Endothelial cell of umbilical vein (primary cell): Measurements from ENCODE around the gene PANX2. TPM values are rescaled to one million over a fixed set of nuclear protein-coding genes. Genes with fewer than 3 reads are reported as not detected.

ENCODE experiments used
- BruUV-seq: library from RNA; stranded (reverse); fragments of 400-500 nt; replicated peaks from 2 replicates; lab custom pipeline; 2021; lab: Mats Ljungman, UMichigan
- CTCF ChIA-PET: fragments of 300-600, 350-600 bp; sonication (Branson Sonifier 250); formaldehyde crosslinking; loops from one replicate; lab custom pipeline; 2021; ENCODE audit warnings: antibody characterized with exemption, inconsistent platforms; lab: Charles Lee
- POLR2A ChIA-PET: fragments of 300-600, 350-600 bp; sonication (Branson Sonifier 250); formaldehyde crosslinking; loops from one replicate; lab custom pipeline; 2021; ENCODE audit warnings: antibody characterized with exemption, inconsistent platforms; lab: Charles Lee
- DNase-seq: peaks from one replicate; pipeline ENCODE4 v3.0.0-alpha.2; 2011; ENCODE audit warnings: low read depth, low spot score
- FAIRE-seq: peaks from 2 replicates; lab custom pipeline; 2011; peaks lifted over from hg19 to GRCh38; lab: Jason Lieb, UNC
- H2AFZ ChIP-seq: 2 replicates; pipeline ENCODE4 v1.6.0; 2012; ENCODE audit warnings: low read depth, low read length, control low read depth, inconsistent platforms
- H3K27ac ChIP-seq: 2 replicates; pipeline ENCODE4 v1.5.1; 2011; ENCODE audit warnings: low read depth, mild to moderate bottlenecking, control low read depth, low read length, moderate library complexity; ENCODE audit not compliant: insufficient read depth
- H3K27me3 ChIP-seq, 2 experiments: 2 replicates each; pipeline versions ENCODE4 v1.6.0 to v1.6.1; 2011; ENCODE audit warnings: low read length in 2 of 2, mixed read lengths in 1 of 2; ENCODE audit not compliant: control insufficient read depth in 2 of 2, insufficient read depth in 2 of 2
- H3K36me3 ChIP-seq, 2 experiments: 2 replicates in 1 of 2; 3 replicates in 1 of 2; pipeline ENCODE4 v1.5.1; 2011; ENCODE audit warnings: low read length in 2 of 2, mild to moderate bottlenecking in 1 of 2, moderate library complexity in 1 of 2; ENCODE audit not compliant: control insufficient read depth in 2 of 2, insufficient read depth in 2 of 2; ENCODE audit errors: extremely low read depth in 1 of 2
- H3K4me1 ChIP-seq: 3 replicates; pipeline ENCODE4 v1.5.1; 2011; ENCODE audit warnings: mild to moderate bottlenecking, low read length; ENCODE audit not compliant: control insufficient read depth, insufficient read depth; ENCODE audit errors: extremely low read depth
- H3K4me2 ChIP-seq: 2 replicates; pipeline ENCODE4 v1.6.1; 2011; ENCODE audit warnings: low read length, control low read depth, mixed read lengths; ENCODE audit not compliant: insufficient read depth
- H3K4me3 ChIP-seq, 3 experiments: fragments of 200-600 bp in 1 of 3; sonication (generic), shearing (Covaris generic) in 1 of 3; replicated peaks in 1 of 3; 2 replicates each; pipeline ENCODE4 v1.5.1; 2011 to 2016; ENCODE audit warnings: control low read depth in 3 of 3, low read length in 3 of 3, mild to moderate bottlenecking in 2 of 3, inconsistent platforms in 1 of 3, low read depth in 1 of 3, moderate library complexity in 1 of 3; ENCODE audit not compliant: insufficient read depth in 1 of 3
- H3K79me2 ChIP-seq: 2 replicates; pipeline ENCODE4 v1.6.0; 2012; ENCODE audit warnings: low read length, inconsistent platforms; ENCODE audit not compliant: control insufficient read depth, insufficient read depth
- H3K9ac ChIP-seq: replicated peaks from 2 replicates; pipeline ENCODE3; 2011; ENCODE audit warnings: low read length, control low read depth; ENCODE audit not compliant: insufficient read depth; ENCODE audit errors: extremely low read depth
- H3K9me1 ChIP-seq: replicated peaks from 3 replicates; pipeline ENCODE4 v1.6.0; 2011; ENCODE audit warnings: mild to moderate bottlenecking, low read length; ENCODE audit not compliant: control insufficient read depth, insufficient read depth; ENCODE audit errors: extremely low read depth
- H3K9me3 ChIP-seq: replicated peaks from 2 replicates; pipeline ENCODE4 v1.5.1; 2012; ENCODE audit warnings: low read length, inconsistent platforms; ENCODE audit not compliant: control insufficient read depth, insufficient read depth
- H4K20me1 ChIP-seq: replicated peaks from 2 replicates; pipeline ENCODE3; 2011; ENCODE audit warnings: mild to moderate bottlenecking, low read length; ENCODE audit not compliant: control insufficient read depth, insufficient read depth; ENCODE audit errors: extremely low read depth
- EZH2 ChIP-seq: IDR thresholded peaks from 2 replicates; pipeline ENCODE4 v1.6.1; 2012; ENCODE audit warnings: borderline replicate concordance, low read depth, mild to moderate bottlenecking, moderate library complexity, low read length, inconsistent platforms; ENCODE audit not compliant: severe bottlenecking
- FOS ChIP-seq: IDR thresholded peaks from 2 replicates; pipeline ENCODE4 v1.6.1; 2011; ENCODE audit warnings: mild to moderate bottlenecking, low read length, moderate library complexity, borderline replicate concordance; ENCODE audit not compliant: insufficient read depth
- GATA2 ChIP-seq: IDR thresholded peaks from 2 replicates; pipeline ENCODE4 v1.7.0; 2011; ENCODE audit warnings: low read depth, mild to moderate bottlenecking, moderate library complexity, mixed read lengths, low read length; ENCODE audit not compliant: insufficient read length, insufficient read depth
- JUN ChIP-seq: IDR thresholded peaks from 2 replicates; pipeline ENCODE4 v1.6.1; 2011; ENCODE audit warnings: borderline replicate concordance, low read depth; ENCODE audit not compliant: insufficient read length, insufficient read depth
- MYC ChIP-seq: IDR thresholded peaks from one replicate; pipeline ENCODE4 v1.6.1; 2011; ENCODE audit warnings: mild to moderate bottlenecking, low read depth, low read length
- POLR2A ChIP-seq: IDR thresholded peaks from 2 replicates; pipeline ENCODE4 v1.6.1; 2012; ENCODE audit warnings: low read depth, mild to moderate bottlenecking, control low read depth, low read length
- POLR2AphosphoS5 ChIP-seq: IDR thresholded peaks from 2 replicates; pipeline ENCODE4 v1.6.1; 2012; ENCODE audit warnings: low read depth, mild to moderate bottlenecking, control low read depth, low read length, moderate library complexity; ENCODE audit not compliant: insufficient read depth
- dilution Hi-C: fragments of 300-500 bp; cut with MboI; formaldehyde crosslinking; loops from one replicate; pipeline ENCODE4 v1.15.0; 2019; ENCODE audit warnings: low sequenced_read_pairs; ENCODE audit not compliant: extremely low pct_ligation_motif_present
- intact Hi-C: fragments of 100-400 bp; cut with micrococcal nuclease; formaldehyde crosslinking; loops from one replicate; pipeline ENCODE4 v1.10.0; 2022
- polyA plus RNA-seq, 4 experiments: library from polyadenylated mRNA; depleted of rRNA in 3 of 4; stranded (reverse) in 3 of 4; unstranded in 1 of 4; fragments of >200 nt; gene quantifications; 2 replicates each; pipeline versions ENCODE4 v1.2.1 to v1.2.3, GENCODE V29; 2011 to 2012; ENCODE audit warnings: missing spikeins in 1 of 4
- total RNA-seq: library from RNA; stranded (reverse); gene quantifications from 2 replicates; pipeline ENCODE4 v1.2.3, GENCODE V29; 2021
- TF ChIP-seq, protein P1 (sequence below), 2 donors: IDR thresholded peaks; 1 replicate in 1 of 2; 2 replicates in 1 of 2; pipeline ENCODE4 v1.5.1; 2011; ENCODE audit warnings: low read length in 2 of 2, mild to moderate bottlenecking in 2 of 2, moderate library complexity in 2 of 2, control low read depth in 1 of 2, inconsistent platforms in 1 of 2, low read depth in 1 of 2; ENCODE audit not compliant: insufficient read depth in 1 of 2; ENCODE audit errors: extremely low read depth in 1 of 2
- TF ChIP-seq, protein P2 (sequence below): IDR thresholded peaks from 2 replicates; pipeline ENCODE4 v1.6.1; 2011; ENCODE audit not compliant: insufficient read depth, insufficient read length

PANX2 gene
- total and polyA plus RNA-seq, 2 donors (not counting 3 experiments of a cell fraction or from before 2014, with no cell fraction given) = 2.5 to 5.1 TPM

DNA sequence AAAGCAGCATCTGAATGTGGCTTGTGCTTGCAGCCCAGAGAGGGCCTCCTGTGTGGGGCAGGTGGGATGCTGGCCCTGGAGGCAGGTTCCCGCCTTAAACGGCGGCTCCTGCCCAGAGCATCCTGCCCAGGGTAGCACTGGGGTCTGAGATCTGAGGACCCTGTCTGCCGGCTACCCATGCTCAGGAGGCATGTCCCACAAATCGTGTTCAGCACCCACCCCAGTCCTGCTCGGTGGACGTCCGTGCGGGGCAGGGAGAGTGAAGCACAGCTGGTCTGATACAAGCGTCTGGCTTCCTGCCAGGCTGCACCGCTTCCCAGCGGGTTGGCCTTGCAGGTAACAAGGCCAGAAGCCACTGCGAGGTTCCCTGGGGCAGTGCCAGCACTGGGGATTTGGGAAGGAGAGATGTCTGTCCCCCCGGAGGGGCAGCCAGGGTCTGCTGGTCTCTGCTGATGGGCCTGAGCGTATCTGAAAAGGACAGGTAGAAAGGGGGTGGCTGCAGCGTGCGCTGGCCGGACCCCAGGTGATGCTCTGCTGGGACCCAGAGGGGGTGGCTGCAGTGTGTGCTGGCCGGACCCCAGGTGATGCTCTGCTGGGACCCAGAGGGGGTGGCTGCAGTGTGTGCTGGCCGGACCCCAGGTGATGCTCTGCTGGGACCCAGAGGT lies 18.8 kb downstream of the PANX2 start:
- dilution Hi-C loops = no loop called here
- H3K4me2 ChIP-seq = no peak overlapping the region

DNA sequence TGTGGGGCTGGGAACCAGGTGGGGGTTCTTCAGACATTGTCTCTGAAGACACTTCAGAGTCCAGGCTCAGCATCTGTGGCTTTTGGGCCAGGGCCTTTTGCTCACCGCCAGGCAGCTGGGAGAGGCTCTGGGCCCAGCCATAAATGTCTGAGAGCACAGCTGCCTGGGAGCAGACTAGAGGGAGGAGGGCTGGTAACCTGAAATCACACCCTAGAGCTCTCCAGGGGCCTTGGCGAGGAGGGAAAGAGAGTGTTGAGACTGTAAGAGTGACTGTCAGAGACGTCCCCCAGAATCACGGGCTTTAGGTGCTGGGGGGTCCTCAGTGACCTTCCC lies 19.3 kb downstream of the PANX2 start:
- no peaks in the 10 kb centered on the region for H3K9me1 ChIP-seq
- POLR2A ChIA-PET = no interaction called here
- H3K9me3 ChIP-seq = no peaks in the 10 kb centered on the region
- peaks cover 71% of the 10 kb centered on the region for H3K79me2 ChIP-seq
- intact Hi-C loops (loop anchor here (5.0 kb wide), 1 partner anchor 78 kb away; no protein-coding TSS in a partner anchor), dilution Hi-C loops (no loop called here)
- TF ChIP-seq EZH2 = no peak
- no peak for TF ChIP-seq MYC
- no peak for TF ChIP-seq JUN
- no peak for TF ChIP-seq POLR2AphosphoS5
- no peak for TF ChIP-seq FOS
- no peak for TF ChIP-seq GATA2
- TF ChIP-seq, protein P1, sequence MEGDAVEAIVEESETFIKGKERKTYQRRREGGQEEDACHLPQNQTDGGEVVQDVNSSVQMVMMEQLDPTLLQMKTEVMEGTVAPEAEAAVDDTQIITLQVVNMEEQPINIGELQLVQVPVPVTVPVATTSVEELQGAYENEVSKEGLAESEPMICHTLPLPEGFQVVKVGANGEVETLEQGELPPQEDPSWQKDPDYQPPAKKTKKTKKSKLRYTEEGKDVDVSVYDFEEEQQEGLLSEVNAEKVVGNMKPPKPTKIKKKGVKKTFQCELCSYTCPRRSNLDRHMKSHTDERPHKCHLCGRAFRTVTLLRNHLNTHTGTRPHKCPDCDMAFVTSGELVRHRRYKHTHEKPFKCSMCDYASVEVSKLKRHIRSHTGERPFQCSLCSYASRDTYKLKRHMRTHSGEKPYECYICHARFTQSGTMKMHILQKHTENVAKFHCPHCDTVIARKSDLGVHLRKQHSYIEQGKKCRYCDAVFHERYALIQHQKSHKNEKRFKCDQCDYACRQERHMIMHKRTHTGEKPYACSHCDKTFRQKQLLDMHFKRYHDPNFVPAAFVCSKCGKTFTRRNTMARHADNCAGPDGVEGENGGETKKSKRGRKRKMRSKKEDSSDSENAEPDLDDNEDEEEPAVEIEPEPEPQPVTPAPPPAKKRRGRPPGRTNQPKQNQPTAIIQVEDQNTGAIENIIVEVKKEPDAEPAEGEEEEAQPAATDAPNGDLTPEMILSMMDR (IDR thresholded peaks at IDR 0.05; ENCODE audit: extremely low read depth in 1 of 2, insufficient read depth in 1 of 2, low read depth in 1 of 2, low read length in 2 of 2) = no peak
- no peak for TF ChIP-seq POLR2A
- TF ChIP-seq, protein P2, sequence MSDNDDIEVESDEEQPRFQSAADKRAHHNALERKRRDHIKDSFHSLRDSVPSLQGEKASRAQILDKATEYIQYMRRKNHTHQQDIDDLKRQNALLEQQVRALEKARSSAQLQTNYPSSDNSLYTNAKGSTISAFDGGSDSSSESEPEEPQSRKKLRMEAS = no peak
- H3K27ac ChIP-seq = peak overlapping the region; percentile 19
- DNase-seq (no peak), FAIRE-seq (no peak)
- H2AFZ ChIP-seq = no peak overlapping the region
- H3K4me1 ChIP-seq = peaks cover 33% of the 10 kb centered on the region
- no peaks in the 10 kb centered on the region for H3K27me3 ChIP-seq
- H4K20me1 ChIP-seq = no peaks in the 10 kb centered on the region
- H3K4me3 ChIP-seq = no peak overlapping the region
- H3K9ac ChIP-seq = no peak overlapping the region
- peaks cover 5 to 8% of the 10 kb centered on the region in 2 experiments for H3K36me3 ChIP-seq
- BruUV-seq = no TSS peak
- CTCF ChIA-PET = interaction anchor here (1.0 to 2.2 kb wide), 3 partner anchors 41 to 422 kb away, joined by 3 to 19 read pairs (median 3); no protein-coding TSS in a partner anchor
- H3K4me2 ChIP-seq = peak overlapping the region; percentile 64

More for the DNA sequence above, 18.8 kb downstream of the PANX2 start:
- H3K36me3 ChIP-seq = peaks cover under 1 to 4% of the 10 kb centered on the region in 2 experiments
- H3K79me2 ChIP-seq = peaks cover 69% of the 10 kb centered on the region
- intact Hi-C loops = no loop called here
- CTCF ChIA-PET = interaction anchor here (1.0 to 2.2 kb wide), 2 partner anchors 40 to 422 kb away, joined by 3 to 19 read pairs; no protein-coding TSS in a partner anchor
- H3K9me3 ChIP-seq = no peaks in the 10 kb centered on the region
- H4K20me1 ChIP-seq = no peaks in the 10 kb centered on the region
- H2AFZ ChIP-seq = no peak overlapping the region
- H3K27ac ChIP-seq = no peak overlapping the region
- no peaks in the 10 kb centered on the region for H3K27me3 ChIP-seq
- no TSS peak for BruUV-seq
- no peak for TF ChIP-seq EZH2
- TF ChIP-seq, protein P2 = no peak
- no peaks in the 10 kb centered on the region for H3K9me1 ChIP-seq
- H3K4me1 ChIP-seq = peaks cover 37% of the 10 kb centered on the region
- no peak for FAIRE-seq
- POLR2A ChIA-PET = no interaction called here
- no peak for DNase-seq
- H3K4me3 ChIP-seq = no peak overlapping the region
- no peak overlapping the region for H3K9ac ChIP-seq
